Measurements from ENCODE around the gene MTAP.

Gene MTAP

DNA sequence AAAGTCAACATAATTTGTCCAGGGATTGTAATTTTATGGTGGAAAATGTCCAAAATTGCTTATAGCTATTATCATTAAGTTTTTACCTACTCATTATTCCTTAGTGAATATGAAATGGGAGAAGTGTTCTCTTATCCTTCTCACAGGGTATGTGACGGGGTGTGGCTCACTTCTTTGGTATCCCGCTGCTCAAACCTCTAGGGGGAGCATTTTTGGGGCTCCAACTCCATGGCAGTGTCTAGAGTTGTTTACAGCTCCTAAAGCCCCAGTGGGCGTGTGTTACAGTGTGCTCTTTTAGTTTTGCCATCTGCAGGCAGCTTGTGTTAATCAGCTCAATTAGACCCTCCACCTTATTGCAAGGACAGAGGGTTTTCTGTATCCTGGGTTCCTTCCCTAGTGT lies 102.3 kb downstream of the MTAP start:
- Histone ChIP-seq H3K27ac (replicated peaks) (no peak overlapping the region), H3K4me3 (replicated peaks; ENCODE audit: insufficient read depth, low read length) (no peak overlapping the region), H3K27me3 (ENCODE audit: insufficient read depth, poor library complexity, severe bottlenecking) (no peaks in the 10 kb centered on the region)
- DNase-seq (ENCODE audit: low read depth in 1 of 2, low spot score in 1 of 2), result no peak
- TF ChIP-seq SPI1 (IDR thresholded peaks at IDR 0.05; ENCODE audit: borderline replicate concordance, low read depth) (no peak), GABPA (IDR thresholded peaks at IDR 0.05; ENCODE audit: low read depth) (no peak), POLR2AphosphoS5 (IDR thresholded peaks at IDR 0.05; ENCODE audit: low read depth) (no peak)
- TF ChIP-seq, protein P1, sequence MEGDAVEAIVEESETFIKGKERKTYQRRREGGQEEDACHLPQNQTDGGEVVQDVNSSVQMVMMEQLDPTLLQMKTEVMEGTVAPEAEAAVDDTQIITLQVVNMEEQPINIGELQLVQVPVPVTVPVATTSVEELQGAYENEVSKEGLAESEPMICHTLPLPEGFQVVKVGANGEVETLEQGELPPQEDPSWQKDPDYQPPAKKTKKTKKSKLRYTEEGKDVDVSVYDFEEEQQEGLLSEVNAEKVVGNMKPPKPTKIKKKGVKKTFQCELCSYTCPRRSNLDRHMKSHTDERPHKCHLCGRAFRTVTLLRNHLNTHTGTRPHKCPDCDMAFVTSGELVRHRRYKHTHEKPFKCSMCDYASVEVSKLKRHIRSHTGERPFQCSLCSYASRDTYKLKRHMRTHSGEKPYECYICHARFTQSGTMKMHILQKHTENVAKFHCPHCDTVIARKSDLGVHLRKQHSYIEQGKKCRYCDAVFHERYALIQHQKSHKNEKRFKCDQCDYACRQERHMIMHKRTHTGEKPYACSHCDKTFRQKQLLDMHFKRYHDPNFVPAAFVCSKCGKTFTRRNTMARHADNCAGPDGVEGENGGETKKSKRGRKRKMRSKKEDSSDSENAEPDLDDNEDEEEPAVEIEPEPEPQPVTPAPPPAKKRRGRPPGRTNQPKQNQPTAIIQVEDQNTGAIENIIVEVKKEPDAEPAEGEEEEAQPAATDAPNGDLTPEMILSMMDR (IDR thresholded peaks at IDR 0.05; ENCODE audit: insufficient read depth, low read length), result no peak
- TF ChIP-seq, protein P2, sequence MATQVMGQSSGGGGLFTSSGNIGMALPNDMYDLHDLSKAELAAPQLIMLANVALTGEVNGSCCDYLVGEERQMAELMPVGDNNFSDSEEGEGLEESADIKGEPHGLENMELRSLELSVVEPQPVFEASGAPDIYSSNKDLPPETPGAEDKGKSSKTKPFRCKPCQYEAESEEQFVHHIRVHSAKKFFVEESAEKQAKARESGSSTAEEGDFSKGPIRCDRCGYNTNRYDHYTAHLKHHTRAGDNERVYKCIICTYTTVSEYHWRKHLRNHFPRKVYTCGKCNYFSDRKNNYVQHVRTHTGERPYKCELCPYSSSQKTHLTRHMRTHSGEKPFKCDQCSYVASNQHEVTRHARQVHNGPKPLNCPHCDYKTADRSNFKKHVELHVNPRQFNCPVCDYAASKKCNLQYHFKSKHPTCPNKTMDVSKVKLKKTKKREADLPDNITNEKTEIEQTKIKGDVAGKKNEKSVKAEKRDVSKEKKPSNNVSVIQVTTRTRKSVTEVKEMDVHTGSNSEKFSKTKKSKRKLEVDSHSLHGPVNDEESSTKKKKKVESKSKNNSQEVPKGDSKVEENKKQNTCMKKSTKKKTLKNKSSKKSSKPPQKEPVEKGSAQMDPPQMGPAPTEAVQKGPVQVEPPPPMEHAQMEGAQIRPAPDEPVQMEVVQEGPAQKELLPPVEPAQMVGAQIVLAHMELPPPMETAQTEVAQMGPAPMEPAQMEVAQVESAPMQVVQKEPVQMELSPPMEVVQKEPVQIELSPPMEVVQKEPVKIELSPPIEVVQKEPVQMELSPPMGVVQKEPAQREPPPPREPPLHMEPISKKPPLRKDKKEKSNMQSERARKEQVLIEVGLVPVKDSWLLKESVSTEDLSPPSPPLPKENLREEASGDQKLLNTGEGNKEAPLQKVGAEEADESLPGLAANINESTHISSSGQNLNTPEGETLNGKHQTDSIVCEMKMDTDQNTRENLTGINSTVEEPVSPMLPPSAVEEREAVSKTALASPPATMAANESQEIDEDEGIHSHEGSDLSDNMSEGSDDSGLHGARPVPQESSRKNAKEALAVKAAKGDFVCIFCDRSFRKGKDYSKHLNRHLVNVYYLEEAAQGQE (IDR thresholded peaks at IDR 0.05; ENCODE audit: insufficient replicate concordance, low read depth), result no peak

DNA sequence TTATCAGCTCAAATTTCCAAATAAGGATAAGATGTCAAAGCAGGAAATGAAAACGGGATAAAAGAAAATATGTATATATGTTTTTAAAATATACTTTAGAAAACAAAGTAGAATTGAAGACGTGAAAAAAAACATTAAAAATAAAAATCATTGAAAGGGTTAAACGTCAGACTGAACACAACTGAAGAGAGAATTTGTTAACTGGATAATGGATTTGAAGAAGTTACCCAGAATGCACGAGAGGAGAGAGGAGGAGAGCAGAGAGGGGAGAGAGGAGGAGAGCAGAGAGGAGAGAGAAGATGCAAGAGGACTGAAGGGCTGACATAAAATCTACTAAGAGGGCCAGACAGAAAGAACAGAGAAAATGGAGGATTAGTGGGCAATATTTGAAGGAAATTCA lies 103.8 kb downstream of the MTAP start:
- DNase-seq (ENCODE audit: low read depth in 1 of 2, low spot score in 1 of 2), result no peak
- no peaks in the 10 kb centered on the region for H3K27me3 ChIP-seq (ENCODE audit: insufficient read depth, poor library complexity, severe bottlenecking)
- no peak overlapping the region for H3K4me3 ChIP-seq (replicated peaks; ENCODE audit: insufficient read depth, low read length)
- no peak overlapping the region for H3K27ac ChIP-seq (replicated peaks)
- TF ChIP-seq, protein P2 (IDR thresholded peaks at IDR 0.05; ENCODE audit: insufficient replicate concordance, low read depth), result no peak

DNA sequence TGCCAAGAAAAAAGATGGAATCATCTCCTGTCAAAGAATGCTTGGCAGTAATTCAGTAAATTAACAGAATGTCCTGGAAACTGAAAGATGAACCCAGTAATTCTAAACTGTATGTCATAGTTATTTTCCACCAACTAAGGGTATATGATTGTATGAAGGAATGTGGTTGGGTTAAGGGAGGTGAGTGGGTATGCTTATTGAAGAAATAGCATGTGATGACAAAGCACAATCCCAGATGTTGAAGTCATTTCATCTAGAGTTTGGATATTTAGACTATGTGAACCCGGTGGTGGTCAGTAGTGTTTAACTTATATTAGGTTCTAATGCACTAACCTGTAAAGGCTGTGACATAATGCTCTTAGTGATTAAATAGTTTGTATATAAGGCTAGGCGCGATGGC lies 104.4 kb downstream of the MTAP start:
- H3K27me3 ChIP-seq (ENCODE audit: insufficient read depth, poor library complexity, severe bottlenecking), result no peaks in the 10 kb centered on the region
- TF ChIP-seq GABPA (IDR thresholded peaks at IDR 0.05; ENCODE audit: low read depth) (no peak), POLR2AphosphoS5 (IDR thresholded peaks at IDR 0.05; ENCODE audit: low read depth) (no peak), SPI1 (IDR thresholded peaks at IDR 0.05; ENCODE audit: borderline replicate concordance, low read depth) (no peak)
- TF ChIP-seq, protein P1 (IDR thresholded peaks at IDR 0.05; ENCODE audit: insufficient read depth, low read length), result no peak
- TF ChIP-seq, protein P2 (IDR thresholded peaks at IDR 0.05; ENCODE audit: insufficient replicate concordance, low read depth), result no peak
- H3K4me3 ChIP-seq (replicated peaks; ENCODE audit: insufficient read depth, low read length), result no peak overlapping the region
- no peak overlapping the region for H3K27ac ChIP-seq (replicated peaks)
- DNase-seq (ENCODE audit: low read depth in 1 of 2, low spot score in 1 of 2), result no peak

All from HL-60 (cell line).